ENCODE measurements around the gene MEG3. TPM values are rescaled to one million over a fixed set of nuclear protein-coding genes. Genes with fewer than 3 reads are reported as not detected.

MEG3 gene
- polyA plus RNA-seq, 1 donor from 2014 or later, result not detected

GRCh38 chr14:100804558-100805309 lies 21.2 kb upstream of the MEG3 start:
- Histone ChIP-seq H3K4me2 (ENCODE audit: low read length) (no peak overlapping the region), H3F3A (ENCODE audit: insufficient read depth, low read length, poor library complexity, severe bottlenecking) (no peaks in the 10 kb centered on the region), H3K27ac (ENCODE audit: low read length) (no peak overlapping the region), H4K20me1 (ENCODE audit: insufficient read depth) (no peaks in the 10 kb centered on the region), H3K9me3 (ENCODE audit: low read length) (peaks cover 14% of the 10 kb centered on the region), H3K9ac (ENCODE audit: low read length) (no peak overlapping the region), H3K36me3 (ENCODE audit: insufficient read depth, low read length) (no peaks in the 10 kb centered on the region), H3K79me2 (replicated peaks; ENCODE audit: insufficient read depth, low read length) (no peaks in the 10 kb centered on the region), H3K9me2 (ENCODE audit: insufficient read depth, low read length) (no peaks in the 10 kb centered on the region), H3K4me3 (ENCODE audit: low read length) (no peak overlapping the region), H2AFZ (ENCODE audit: low read depth, low read length) (no peak overlapping the region), H3K27me3 (ENCODE audit: insufficient read depth, low read depth, low read length) (no peaks in the 10 kb centered on the region)
- TF ChIP-seq MXI1 (conservative IDR thresholded peaks at IDR 0.05; ENCODE audit: poor library complexity, severe bottlenecking), result no peak
- no peak for TF ChIP-seq REST (IDR thresholded peaks at IDR 0.05; ENCODE audit: borderline replicate concordance)
- TF ChIP-seq SMC3 (conservative IDR thresholded peaks at IDR 0.05; ENCODE audit: poor library complexity), result no peak
- no peak for TF ChIP-seq EP300 (conservative IDR thresholded peaks at IDR 0.05; ENCODE audit: poor library complexity, severe bottlenecking)
- no peak for TF ChIP-seq POLR2AphosphoS5 (IDR thresholded peaks at IDR 0.05)
- no peak for TF ChIP-seq CTCF (IDR thresholded peaks at IDR 0.05; ENCODE audit: poor library complexity, severe bottlenecking)
- no peak for TF ChIP-seq EZH2 (IDR thresholded peaks at IDR 0.05; ENCODE audit: borderline replicate concordance, insufficient read depth, low read length, poor library complexity, severe bottlenecking)

DNA sequence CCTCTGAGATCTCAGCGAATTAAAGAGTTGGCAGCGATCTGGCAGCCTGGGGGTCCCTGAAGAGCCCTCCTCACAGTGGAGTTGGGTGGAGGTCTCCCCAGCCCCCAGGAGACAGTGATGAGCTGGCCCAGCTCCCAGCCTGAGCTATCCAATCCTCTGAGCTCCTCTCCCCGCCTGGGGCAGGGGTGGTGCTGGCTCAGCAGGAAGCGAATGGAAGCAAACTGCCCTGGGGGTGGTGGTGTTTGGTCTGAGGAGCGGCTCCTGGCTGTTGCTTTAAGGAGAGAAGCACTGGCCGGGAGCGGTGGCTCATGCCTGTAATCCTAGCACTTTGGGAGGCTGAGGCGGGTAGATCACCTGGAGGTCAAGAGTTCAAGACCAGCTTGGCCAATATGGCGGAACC lies 19.5 kb upstream of the MEG3 start:
- TF ChIP-seq SMC3 (conservative IDR thresholded peaks at IDR 0.05; ENCODE audit: poor library complexity) (no peak), EP300 (conservative IDR thresholded peaks at IDR 0.05; ENCODE audit: poor library complexity, severe bottlenecking) (no peak), REST (IDR thresholded peaks at IDR 0.05; ENCODE audit: borderline replicate concordance) (no peak), CTCF (IDR thresholded peaks at IDR 0.05; ENCODE audit: poor library complexity, severe bottlenecking) (no peak), MXI1 (conservative IDR thresholded peaks at IDR 0.05; ENCODE audit: poor library complexity, severe bottlenecking) (no peak), EZH2 (IDR thresholded peaks at IDR 0.05; ENCODE audit: borderline replicate concordance, insufficient read depth, low read length, poor library complexity, severe bottlenecking) (no peak), TAF1 (IDR thresholded peaks at IDR 0.05; ENCODE audit: low read depth) (no peak), RAD21 (conservative IDR thresholded peaks at IDR 0.05) (no peak), POLR2AphosphoS5 (IDR thresholded peaks at IDR 0.05) (no peak)
- Histone ChIP-seq H3K79me2 (replicated peaks; ENCODE audit: insufficient read depth, low read length) (no peaks in the 10 kb centered on the region), H3K9me2 (ENCODE audit: insufficient read depth, low read length) (no peaks in the 10 kb centered on the region), H2AFZ (ENCODE audit: low read depth, low read length) (no peak overlapping the region), H3F3A (ENCODE audit: insufficient read depth, low read length, poor library complexity, severe bottlenecking) (no peaks in the 10 kb centered on the region), H3K4me2 (ENCODE audit: low read length) (no peak overlapping the region), H3K27me3 (ENCODE audit: insufficient read depth, low read depth, low read length) (no peaks in the 10 kb centered on the region), H4K20me1 (ENCODE audit: insufficient read depth) (no peaks in the 10 kb centered on the region), H3K27ac (ENCODE audit: low read length) (no peak overlapping the region), H3K36me3 (ENCODE audit: insufficient read depth, low read length) (no peaks in the 10 kb centered on the region), H3K4me3 (ENCODE audit: low read length) (no peak overlapping the region), H3K9me3 (ENCODE audit: low read length) (peaks cover 26% of the 10 kb centered on the region), H3K9ac (ENCODE audit: low read length) (no peak overlapping the region)

Data from neural cell (in vitro differentiated cells).